H1 (cell line): ENCODE results near the gene TDO2. TPM values are rescaled to one million over a fixed set of nuclear protein-coding genes. Genes with fewer than 3 reads are reported as not detected.
A peak's percentile ranks its signal among the peaks of the same experiment; 100 is the strongest.

Source experiments
- CTCF ChIA-PET: fragments of 300-600 bp; sonication (Branson Sonifier 250); formaldehyde crosslinking; loops from one replicate; lab custom pipeline; 2021; ENCODE audit not compliant: partially characterized antibody; lab: Charles Lee
- POLR2A ChIA-PET: fragments of 300-600 bp; sonication (Branson Sonifier 250); formaldehyde crosslinking; loops from one replicate; lab custom pipeline; 2021; ENCODE audit warnings: inconsistent platforms; ENCODE audit not compliant: partially characterized antibody; lab: Charles Lee
- DNase-seq, 2 experiments: peaks; one replicate each; pipeline versions ENCODE4 v3.0.0 to v3.0.0-alpha.2; 2010 to 2022; ENCODE audit warnings: low spot score in 2 of 2, low read depth in 1 of 2, mixed read lengths in 1 of 2
- FAIRE-seq: peaks from 2 replicates; lab custom pipeline; 2011; peaks lifted over from hg19 to GRCh38; lab: Jason Lieb, UNC
- H2AFZ ChIP-seq: 2 replicates; pipeline ENCODE4 v1.8.1; 2012; ENCODE audit warnings: low read length, inconsistent platforms
- H2AK5ac ChIP-seq: 2 replicates; pipeline ENCODE4 v1.6.1; 2013; ENCODE audit warnings: low read depth, low read length
- H2BK120ac ChIP-seq: replicated peaks from 2 replicates; pipeline ENCODE3; 2013; ENCODE audit warnings: low read depth, low read length, inconsistent platforms
- H2BK12ac ChIP-seq: 2 replicates; pipeline ENCODE4 v1.6.1; 2013; ENCODE audit warnings: low read depth, low read length
- H2BK15ac ChIP-seq: 2 replicates; pipeline ENCODE4 v1.6.1; 2013; ENCODE audit warnings: low read length
- H2BK20ac ChIP-seq: 2 replicates; pipeline ENCODE4 v1.6.1; 2013; ENCODE audit warnings: low read length
- H2BK5ac ChIP-seq: 2 replicates; pipeline ENCODE4 v1.6.1; 2013; ENCODE audit warnings: low read depth, low read length
- H3K14ac ChIP-seq: 2 replicates; pipeline ENCODE4 v1.6.1; 2013; ENCODE audit warnings: inconsistent platforms; ENCODE audit not compliant: insufficient read length
- H3K18ac ChIP-seq: 2 replicates; pipeline ENCODE4 v1.6.1; 2013; ENCODE audit warnings: low read length; ENCODE audit errors: extremely low read depth
- H3K23ac ChIP-seq: 2 replicates; pipeline ENCODE4 v1.6.1; 2013; ENCODE audit warnings: inconsistent platforms; ENCODE audit not compliant: insufficient read length
- H3K23me2 ChIP-seq: 2 replicates; pipeline ENCODE4 v1.6.1; 2013; ENCODE audit warnings: low read depth, low read length
- H3K27ac ChIP-seq: 2 replicates; pipeline ENCODE4 v1.6.1; 2011; ENCODE audit warnings: low read depth, low read length, inconsistent platforms
- H3K27me3 ChIP-seq, 4 experiments: replicated peaks in 1 of 4; 1 replicate in 1 of 4; 2 replicates in 3 of 4; pipeline versions ENCODE4 v1.6.1 to v1.8.1; 2011 to 2013; ENCODE audit warnings: low read length in 3 of 4, mild to moderate bottlenecking in 3 of 4, inconsistent platforms in 2 of 4, mixed read lengths in 2 of 4, moderate library complexity in 1 of 4; ENCODE audit not compliant: control insufficient read depth in 3 of 4, insufficient read depth in 3 of 4; ENCODE audit errors: extremely low read depth in 1 of 4
- H3K36me3 ChIP-seq, 4 experiments: 2 replicates each; pipeline versions ENCODE4 v1.6.1 to v1.8.1; 2011 to 2013; ENCODE audit warnings: mild to moderate bottlenecking in 4 of 4, low read length in 3 of 4, moderate library complexity in 2 of 4, control low read depth in 1 of 4, inconsistent platforms in 1 of 4; ENCODE audit not compliant: insufficient read depth in 4 of 4, control insufficient read depth in 2 of 4
- H3K4ac ChIP-seq: replicated peaks from 2 replicates; pipeline ENCODE3; 2013; ENCODE audit warnings: low read length, low read depth, mixed read lengths, inconsistent platforms; ENCODE audit not compliant: insufficient read length
- H3K4me1 ChIP-seq, 4 experiments: replicated peaks in 1 of 4; 1 replicate in 1 of 4; 2 replicates in 3 of 4; pipeline versions ENCODE4 v1.6.1 to v1.8.1; 2011 to 2013; ENCODE audit warnings: low read length in 3 of 4, inconsistent platforms in 2 of 4, mixed read lengths in 1 of 4; ENCODE audit not compliant: insufficient read depth in 4 of 4, control insufficient read depth in 3 of 4
- H3K4me2 ChIP-seq, 2 experiments: 2 replicates each; pipeline versions ENCODE4 v1.6.1 to v1.8.1; 2011 to 2013; ENCODE audit warnings: low read depth in 2 of 2, low read length in 2 of 2, control low read depth in 1 of 2, inconsistent platforms in 1 of 2, mild to moderate bottlenecking in 1 of 2; ENCODE audit not compliant: insufficient read depth in 1 of 2
- H3K4me3 ChIP-seq, 4 experiments: fragments of 200-600, 300-600 bp in 1 of 4; sonication (generic), shearing (Covaris generic), sonication (Bioruptor Twin) in 1 of 4; 2 replicates each; pipeline versions ENCODE4 v1.5.1 to v1.8.1; 2011 to 2016; ENCODE audit warnings: low read length in 4 of 4, low read depth in 3 of 4, control low read depth in 2 of 4, inconsistent platforms in 2 of 4, mild to moderate bottlenecking in 2 of 4, mixed read lengths in 1 of 4, moderate library complexity in 1 of 4; ENCODE audit not compliant: insufficient read depth in 2 of 4; ENCODE audit errors: extremely low read depth in 1 of 4
- H3K56ac ChIP-seq: replicated peaks from 2 replicates; pipeline ENCODE3; 2013; ENCODE audit warnings: low read depth, mild to moderate bottlenecking, mixed read lengths, low read length, inconsistent platforms; ENCODE audit not compliant: insufficient read length
- H3K79me1 ChIP-seq: 2 replicates; pipeline ENCODE4 v1.6.1; 2013; ENCODE audit warnings: low read depth, low read length, control low read depth
- H3K79me2 ChIP-seq, 2 experiments: 2 replicates each; pipeline versions ENCODE4 v1.6.1 to v1.8.1; 2012 to 2013; ENCODE audit warnings: low read length in 2 of 2, mild to moderate bottlenecking in 2 of 2, inconsistent platforms in 1 of 2; ENCODE audit not compliant: insufficient read depth in 2 of 2, control insufficient read depth in 1 of 2
- H3K9ac ChIP-seq, 4 experiments: replicated peaks in 1 of 4; 1 replicate in 1 of 4; 2 replicates in 3 of 4; pipeline versions ENCODE4 v1.6.1 to v1.8.1; 2011 to 2013; ENCODE audit warnings: low read depth in 3 of 4, low read length in 3 of 4, control low read depth in 2 of 4, mild to moderate bottlenecking in 2 of 4, moderate library complexity in 2 of 4, inconsistent platforms in 1 of 4; ENCODE audit errors: extremely low read depth in 1 of 4
- H3K9me3 ChIP-seq, 2 experiments: 2 replicates each; pipeline versions ENCODE4 v1.6.1 to v1.8.1; 2012 to 2013; ENCODE audit warnings: mild to moderate bottlenecking in 2 of 2, moderate library complexity in 2 of 2, control low read depth in 1 of 2, inconsistent platforms in 1 of 2, low read depth in 1 of 2, low read length in 1 of 2, mixed read lengths in 1 of 2; ENCODE audit not compliant: insufficient read depth in 2 of 2
- H4K20me1 ChIP-seq, 2 experiments: replicated peaks in 1 of 2; 2 replicates each; pipeline versions ENCODE3 to v1.8.1; 2011 to 2013; ENCODE audit warnings: inconsistent platforms in 2 of 2, low read length in 2 of 2, mild to moderate bottlenecking in 1 of 2; ENCODE audit not compliant: insufficient read depth in 2 of 2, control insufficient read depth in 1 of 2
- H4K5ac ChIP-seq: 2 replicates; pipeline ENCODE4 v1.6.1; 2013; ENCODE audit warnings: low read length, low read depth, mixed read lengths, inconsistent platforms; ENCODE audit not compliant: insufficient read length
- H4K8ac ChIP-seq: 2 replicates; pipeline ENCODE4 v1.8.0; 2013; ENCODE audit warnings: mild to moderate bottlenecking, moderate library complexity, low read length, inconsistent platforms; ENCODE audit not compliant: insufficient read depth; ENCODE audit errors: extremely low read depth
- H4K91ac ChIP-seq: replicated peaks from 2 replicates; pipeline ENCODE3; 2013; ENCODE audit warnings: low read length, mixed read lengths, inconsistent platforms; ENCODE audit not compliant: insufficient read length
- CBX5 ChIP-seq: fragments of 300-800, 300-1000 bp; sonication (generic); IDR thresholded peaks from 2 replicates; pipeline ENCODE4 v1.7.1; 2016; ENCODE audit warnings: antibody characterized with exemption, low read length, low read depth
- CEBPB ChIP-seq: IDR thresholded peaks from 2 replicates; pipeline ENCODE4 v1.6.1; 2012; ENCODE audit warnings: low read depth, low read length
- EP300 ChIP-seq, 2 experiments: IDR thresholded peaks; 1 replicate in 1 of 2; 2 replicates in 1 of 2; pipeline ENCODE4 v1.6.1; 2011 to 2012; ENCODE audit warnings: low read depth in 2 of 2, low read length in 2 of 2, mild to moderate bottlenecking in 2 of 2, borderline replicate concordance in 1 of 2, inconsistent platforms in 1 of 2, moderate library complexity in 1 of 2
- HDAC6 ChIP-seq: IDR thresholded peaks from one replicate; pipeline ENCODE4 v1.7.1; 2012; ENCODE audit warnings: low read depth, mild to moderate bottlenecking, inconsistent platforms, low read length, moderate library complexity
- KDM4A ChIP-seq: IDR thresholded peaks from one replicate; pipeline ENCODE4 v1.7.1; 2012; ENCODE audit warnings: low read depth, mild to moderate bottlenecking, moderate library complexity, low read length, inconsistent platforms; ENCODE audit not compliant: severe bottlenecking
- NRF1 ChIP-seq: IDR thresholded peaks from 2 replicates; pipeline ENCODE4 v1.6.1; 2011; ENCODE audit warnings: mild to moderate bottlenecking, low read depth, low read length, improper control_type of control experiment
- POU5F1 ChIP-seq: IDR thresholded peaks from 2 replicates; pipeline ENCODE4 v1.6.1; 2011; ENCODE audit warnings: low read depth, mild to moderate bottlenecking, low read length, moderate library complexity
- RNF2 ChIP-seq: fragments of 200-900, 300-1000 bp; sonication (generic); IDR thresholded peaks from 2 replicates; pipeline ENCODE4 v1.7.1; 2016; ENCODE audit warnings: borderline replicate concordance, low read depth, mild to moderate bottlenecking, antibody characterized with exemption, low read length; ENCODE audit not compliant: poor library complexity, severe bottlenecking; ENCODE audit errors: missing control alignments
- SIRT6 ChIP-seq: IDR thresholded peaks from one replicate; pipeline ENCODE4 v1.7.1; 2012; ENCODE audit warnings: low read length, inconsistent platforms
- WGBS, 2 experiments: shearing (Covaris generic) in 1 of 2; methylation state at CpG; one replicate each; pipeline versions ENCODE4 v1.1.6 to v1.1.7; 2013 to 2015; ENCODE audit warnings: low lambda C conversion rate in 2 of 2, mixed read lengths in 2 of 2, inconsistent platforms in 1 of 2, low coverage in 1 of 2, missing lambda C conversion rate in 1 of 2; ENCODE audit not compliant: insufficient replicate concordance in 2 of 2, insufficient coverage in 1 of 2, insufficient read length in 1 of 2; ENCODE audit errors: extremely low coverage in 1 of 2, missing lambda C conversion rate in 1 of 2; 5-methylcytosine and 5-hydroxymethylcytosine counted together
- polyA plus RNA-seq, 7 experiments: library from polyadenylated mRNA; depleted of rRNA in 3 of 7; stranded (reverse) in 5 of 7; unstranded in 2 of 7; fragments of >200 nt in 5 of 7; fragments of 200-250 nt in 2 of 7; gene quantifications; 1 replicate in 5 of 7; 2 replicates in 1 of 7; 4 replicates in 1 of 7; pipeline versions ENCODE4 v1.2.1 to v1.2.3, GENCODE V29; 2011 to 2013; ENCODE audit warnings: missing spikeins in 2 of 7, mixed read lengths in 2 of 7
- total RNA-seq: library from RNA; stranded (reverse); fragmentation: NEBNext Ultra II Directional; extraction: Animal tissue kit (Norgen Biotek cat#: 25700); gene quantifications from 2 replicates; pipeline ENCODE4 v1.2.1, GENCODE V29; 2021

The TDO2 gene
- total and polyA plus RNA-seq, 2 of the 8 experiments (the other 6 are each of a cell fraction or from before 2014, with no cell fraction given) = 0.03 TPM; not detected in 1

DNA sequence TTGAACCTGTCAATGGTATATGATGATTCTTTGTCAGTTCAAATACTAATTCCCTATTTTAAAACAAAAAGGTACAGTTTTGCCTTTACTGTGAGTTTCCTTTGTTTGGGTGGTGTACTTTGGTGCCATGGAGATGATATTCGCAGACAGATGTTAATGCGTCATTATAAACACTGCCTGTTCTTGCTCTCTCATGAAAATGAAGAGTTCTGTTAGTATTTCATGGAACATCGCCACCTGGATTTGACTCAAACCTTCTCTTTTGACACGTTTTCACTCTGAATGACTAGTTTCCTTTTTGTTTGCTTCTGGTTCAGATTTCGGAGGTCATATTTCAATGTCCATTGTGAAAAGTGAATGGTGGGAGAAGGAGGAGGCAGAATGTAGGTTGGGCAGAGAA lies 57.0 kb downstream of the TDO2 start:
- DNase-seq = no peak
- Histone ChIP-seq H3K9ac (no peak overlapping the region), H3K23me2 (no peaks in the 10 kb centered on the region), H3K79me1 (no peaks in the 10 kb centered on the region), H3K18ac (no peak overlapping the region), H2BK5ac (no peak overlapping the region), H4K5ac (no peak overlapping the region), H4K20me1 (no peaks in the 10 kb centered on the region), H3K27me3 (no peaks in the 10 kb centered on the region), H2BK12ac (no peak overlapping the region), H3K23ac (no peak overlapping the region), H3K4me1 (no peaks in the 10 kb centered on the region), H2AFZ (0 out of 2 replicates have a peak overlapping the region, but pooled peaks have one; percentile 5), H3K4ac (no peak overlapping the region), H3K27ac (no peak overlapping the region), H4K91ac (no peak overlapping the region), H3K79me2 (no peaks in the 10 kb centered on the region), H3K9me3 (no peaks in the 10 kb centered on the region), H3K56ac (no peak overlapping the region), H2BK15ac (no peak overlapping the region), H3K36me3 (no peaks in the 10 kb centered on the region), H2BK20ac (no peak overlapping the region), H3K14ac (no peak overlapping the region), H3K4me2 (no peak overlapping the region), H3K4me3 (no peak overlapping the region), H2AK5ac (no peak overlapping the region), H4K8ac (no peak overlapping the region), H2BK120ac (no peak overlapping the region)
- FAIRE-seq = no peak
- ChIA-PET POLR2A (no interaction called here), CTCF (no interaction called here)
- 84% methylated on average over 5 of the region's 5 CpGs; no CpG with 5 or more reads in 1 of the 2 experiments for whole genome bisulfite sequencing, 2 experiments
- TF ChIP-seq CBX5 (no peak), SIRT6 (no peak), POU5F1 (no peak), EP300 (IDR thresholded peaks at IDR 0.05; ENCODE audit: borderline replicate concordance in 1 of 2, low read depth in 2 of 2, low read length in 2 of 2) (no peak), CEBPB (no peak), RNF2 (no peak), HDAC6 (no peak), KDM4A (no peak), NRF1 (no peak)
